HG02884 (cell line): Measurements from ENCODE around the gene VWA1.

Source experiments
- ATAC-seq: cut with Tn5 transposase; IDR thresholded peaks from one replicate; pipeline ENCODE4 v1.9.1; 2021; ENCODE audit warnings: mild to moderate bottlenecking, moderate library complexity; ENCODE audit not compliant: unreplicated experiment

Gene VWA1, protein sequence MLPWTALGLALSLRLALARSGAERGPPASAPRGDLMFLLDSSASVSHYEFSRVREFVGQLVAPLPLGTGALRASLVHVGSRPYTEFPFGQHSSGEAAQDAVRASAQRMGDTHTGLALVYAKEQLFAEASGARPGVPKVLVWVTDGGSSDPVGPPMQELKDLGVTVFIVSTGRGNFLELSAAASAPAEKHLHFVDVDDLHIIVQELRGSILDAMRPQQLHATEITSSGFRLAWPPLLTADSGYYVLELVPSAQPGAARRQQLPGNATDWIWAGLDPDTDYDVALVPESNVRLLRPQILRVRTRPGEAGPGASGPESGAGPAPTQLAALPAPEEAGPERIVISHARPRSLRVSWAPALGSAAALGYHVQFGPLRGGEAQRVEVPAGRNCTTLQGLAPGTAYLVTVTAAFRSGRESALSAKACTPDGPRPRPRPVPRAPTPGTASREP

DNA sequence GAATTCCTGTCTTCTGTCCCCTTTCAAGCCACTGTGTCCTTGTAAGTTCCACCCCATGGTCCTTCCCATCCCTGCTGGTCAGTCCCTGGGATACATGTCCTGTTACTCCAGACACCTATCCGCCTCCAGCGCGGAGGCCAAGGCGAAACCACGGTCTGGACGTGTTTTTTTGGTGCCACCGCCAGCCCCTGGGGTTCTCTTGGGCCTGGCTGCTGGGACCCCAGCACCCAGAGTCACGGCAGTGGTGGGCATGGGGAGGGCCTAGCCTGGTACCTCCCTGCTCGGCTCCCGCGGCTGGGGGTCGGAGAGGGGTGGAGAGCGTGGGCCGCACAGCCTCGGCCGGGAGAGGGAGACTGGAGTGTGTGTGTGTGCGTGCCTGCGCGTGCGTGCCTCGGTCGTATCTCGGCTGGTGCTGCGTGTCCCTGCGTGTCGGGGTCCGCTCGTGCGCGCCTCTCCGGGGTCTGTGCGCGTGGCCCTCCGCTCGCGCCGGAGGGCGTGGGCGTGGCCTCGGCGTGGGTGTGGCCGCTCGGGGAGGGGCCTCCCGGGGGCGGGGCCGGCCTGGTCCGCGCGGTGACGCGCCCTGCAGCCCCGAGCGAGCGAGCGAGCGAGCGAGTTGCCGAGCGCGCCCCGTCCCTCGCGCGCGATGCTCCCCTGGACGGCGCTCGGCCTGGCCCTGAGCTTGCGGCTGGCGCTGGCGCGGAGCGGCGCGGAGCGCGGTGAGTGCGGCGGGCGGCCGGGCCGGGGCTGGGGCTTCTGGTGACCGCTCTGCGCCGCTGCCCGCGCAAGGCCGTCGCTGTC, at the start of gene VWA1:
Gene VWA1 (plus strand): TSS at position 585 of the 798 bp plus-strand sequence. CDS start 59 bp downstream, at position 644.
- ATAC-seq, result no peak

GRCh38 chr1:1385931-1386330, 49.6 kb upstream of the VWA1 start:
- ATAC-seq, result no peak

DNA sequence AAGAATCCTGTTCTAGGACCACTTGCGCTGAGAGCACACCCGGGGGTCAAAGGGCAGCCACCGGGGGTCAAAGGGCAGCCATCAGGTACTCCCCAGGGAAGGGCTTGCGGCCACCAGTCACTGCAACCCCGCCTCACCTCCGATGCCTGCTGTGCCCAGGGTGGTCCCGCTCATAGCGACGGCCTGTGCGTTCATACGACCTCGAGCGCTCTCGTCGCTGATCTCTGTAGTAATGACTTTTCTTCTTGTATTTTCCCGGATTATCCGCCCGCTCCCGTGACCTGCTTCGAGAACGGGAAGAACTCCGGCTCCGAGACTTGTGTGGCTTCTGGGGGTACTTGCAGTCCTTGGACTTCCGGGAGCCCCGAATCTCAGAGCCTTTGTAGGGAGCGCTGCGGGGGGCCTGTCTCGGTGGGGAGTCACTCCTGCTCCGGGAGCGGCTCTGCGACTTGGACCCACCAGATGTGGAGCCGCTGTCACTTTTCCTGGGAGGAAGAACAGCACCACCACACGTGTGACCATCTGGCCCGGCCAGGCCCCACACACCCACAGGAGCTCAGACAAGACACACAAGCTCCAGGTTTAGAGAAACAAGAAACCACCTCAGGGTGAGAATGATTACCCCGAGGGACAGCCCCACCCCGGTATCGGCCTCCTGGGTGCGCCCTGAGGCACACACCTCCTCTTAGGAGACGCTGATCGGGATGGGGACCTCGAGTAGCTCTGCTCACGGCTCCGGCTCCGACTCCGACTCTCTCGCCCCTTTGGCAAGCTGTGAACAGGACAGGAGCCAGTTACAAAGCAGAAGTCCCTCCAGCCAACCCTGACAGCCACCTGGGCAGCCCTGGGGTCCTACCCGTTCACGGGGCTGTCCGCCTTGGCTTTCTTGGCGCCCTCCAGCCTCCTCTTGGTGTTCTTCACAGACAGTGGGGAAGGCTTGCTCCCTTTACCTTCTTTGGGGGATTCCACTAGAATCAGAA, 48.1 kb upstream of the VWA1 start:
- ATAC-seq, result no peak

GRCh38 chr1:1388078-1388472, 47.4 kb upstream of the VWA1 start:
- no peak for ATAC-seq

GRCh38 chr1:1390675-1391074, 44.8 kb upstream of the VWA1 start:
- ATAC-seq, result no peak

DNA sequence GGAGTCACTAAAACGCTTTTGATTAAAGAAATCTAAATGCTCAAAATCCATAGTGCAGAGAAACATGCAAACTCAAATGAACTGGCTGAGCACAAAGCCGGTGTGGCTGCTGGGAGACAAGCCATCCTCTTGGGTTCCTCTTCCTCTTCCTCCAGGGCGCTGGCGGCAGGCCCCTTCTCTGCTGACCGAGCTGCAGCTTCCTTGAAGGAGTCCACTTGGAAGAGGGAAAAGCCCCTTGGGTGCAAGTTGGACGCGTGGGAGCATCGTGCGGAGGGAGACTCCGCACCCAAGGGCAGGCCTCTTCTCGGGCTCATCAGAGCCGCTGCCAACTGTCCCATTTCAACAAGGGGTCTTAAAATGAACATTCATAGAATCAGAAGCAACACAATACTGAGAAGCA, 44.3 kb upstream of the VWA1 start:
- ATAC-seq, result no peak

DNA sequence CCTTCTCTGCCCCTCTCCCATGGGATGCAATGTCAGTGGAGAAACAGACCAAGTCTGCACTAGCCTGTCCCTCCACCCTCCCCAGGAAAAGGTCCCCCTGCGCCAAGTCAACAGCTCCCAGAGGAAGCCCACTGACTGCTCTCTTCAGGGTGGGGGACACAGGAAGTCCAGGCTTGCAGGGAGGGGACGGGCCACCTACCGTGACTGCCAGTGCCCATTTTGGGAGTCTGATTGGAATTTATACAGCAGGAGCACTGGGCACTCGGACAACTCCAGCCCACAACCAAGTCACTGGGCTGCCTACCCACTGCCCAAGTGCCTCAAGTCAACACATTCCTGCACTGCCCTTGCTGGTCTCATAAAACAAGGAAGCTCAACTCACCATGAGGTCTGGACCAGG, 42.5 kb upstream of the VWA1 start:
- no peak for ATAC-seq

- no peak for ATAC-seq
Measured at GRCh38 chr1:1393428-1393827, 42.1 kb upstream of the VWA1 start.

DNA sequence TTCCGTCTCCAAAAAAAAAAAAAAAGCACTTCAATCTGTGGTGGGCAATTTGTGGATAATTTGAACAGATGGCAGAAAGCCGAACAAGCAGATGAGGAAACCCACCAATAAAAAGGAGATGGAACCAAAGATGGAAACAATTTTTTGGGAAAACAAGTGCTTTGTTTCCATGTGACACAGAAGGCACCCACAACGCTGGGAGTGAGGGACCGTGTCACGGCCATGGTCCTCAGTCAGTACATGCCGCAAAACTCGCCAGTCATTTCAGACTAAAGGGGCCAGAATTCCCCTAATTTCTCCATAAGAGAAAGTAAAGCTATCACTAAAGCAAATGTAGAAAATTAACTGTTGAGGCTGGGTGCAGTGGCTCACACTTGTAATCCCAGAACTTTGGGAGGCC, 41.4 kb upstream of the VWA1 start:
- no peak for ATAC-seq

DNA sequence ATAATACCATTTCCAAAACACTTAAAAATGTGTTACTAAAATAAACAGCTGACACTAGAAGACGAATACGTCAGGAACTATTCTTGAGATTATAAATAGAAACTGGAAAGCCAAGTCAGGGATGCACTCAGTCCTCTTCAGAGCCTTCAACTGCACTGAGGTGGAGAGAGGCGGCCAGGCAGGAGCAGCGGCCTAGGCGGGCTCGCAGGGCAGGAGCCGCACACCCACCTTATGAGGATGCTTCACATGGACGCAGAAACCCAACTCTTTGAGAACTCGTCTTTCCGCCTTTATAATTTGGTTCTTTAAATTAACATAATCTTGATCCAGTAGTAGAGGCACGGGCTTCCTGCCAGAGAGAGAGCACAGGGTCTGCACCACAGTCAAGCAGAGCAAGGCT, 40.3 kb upstream of the VWA1 start:
- ATAC-seq, result no peak

GRCh38 chr1:1397839-1398523, 37.5 kb upstream of the VWA1 start:
- no peak for ATAC-seq

DNA sequence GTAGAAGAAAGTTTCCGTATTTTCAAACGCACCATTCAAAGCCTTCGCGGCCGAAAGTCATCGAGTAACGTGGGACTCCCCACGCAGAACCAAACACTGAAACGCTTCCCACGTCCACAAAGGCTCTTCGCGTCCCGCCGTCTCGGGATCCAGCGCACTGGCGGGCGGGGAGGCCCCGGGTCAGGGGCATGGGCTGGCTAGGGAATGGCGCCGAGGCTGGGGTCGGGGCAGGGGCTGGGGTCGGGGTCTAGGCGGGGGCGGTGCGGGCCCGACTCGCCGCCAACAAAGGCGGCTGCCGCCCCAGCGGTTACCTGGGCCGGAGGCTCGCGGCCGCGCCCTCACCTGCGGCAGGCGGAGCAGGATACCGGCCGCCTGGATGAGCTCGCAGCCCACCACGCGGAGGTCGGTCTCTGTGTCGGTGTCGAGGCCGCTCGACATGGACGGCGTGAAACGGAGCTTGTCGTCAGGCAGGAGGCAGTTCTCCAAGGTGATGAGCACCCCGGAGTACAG, 36.8 kb upstream of the VWA1 start:
- peak; percentile 19 for ATAC-seq

GRCh38 chr1:1399187-1399871, 36.2 kb upstream of the VWA1 start, which contains the start of gene CCNL2:
Gene CCNL2 (minus strand): TSS chr1:1399335. CDS start chr1:1399306, 29 bp downstream.
- ATAC-seq, result peak; percentile 93

DNA sequence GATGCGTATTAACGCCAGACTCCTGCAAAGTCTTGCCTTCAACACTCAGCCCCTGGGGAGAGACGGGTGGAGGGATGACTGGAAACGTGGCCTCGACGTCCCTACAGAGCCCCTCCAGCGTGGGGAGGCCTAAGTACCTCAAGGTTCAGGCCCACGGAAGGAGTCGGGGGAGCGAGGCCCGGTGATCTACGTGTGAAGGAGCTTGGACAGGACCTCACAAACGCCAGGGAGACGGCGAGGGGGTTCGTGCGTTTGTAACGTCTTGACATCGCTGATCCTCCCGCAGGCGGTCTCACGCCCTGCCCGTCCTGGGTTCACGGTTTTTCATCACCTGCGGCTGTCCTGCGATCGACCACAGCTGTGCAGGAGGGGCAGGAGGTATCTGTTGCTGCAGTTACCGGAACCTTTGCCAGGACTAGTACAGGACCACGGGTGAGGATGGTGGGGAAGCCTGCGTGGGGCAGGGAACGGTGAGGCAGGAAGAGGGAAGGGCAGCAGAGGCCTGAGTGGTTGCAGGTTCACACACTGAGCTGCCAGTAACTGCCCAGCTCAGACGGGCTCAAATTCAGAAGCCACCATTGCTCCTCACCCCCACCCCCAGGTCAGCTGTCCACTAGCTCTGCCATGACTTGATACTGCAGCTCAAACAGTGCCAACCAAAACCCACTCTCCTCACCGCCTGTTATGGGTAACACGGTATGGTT, 35.5 kb upstream of the VWA1 start:
- ATAC-seq, result no peak

GRCh38 chr1:1400576-1401456, 34.7 kb upstream of the VWA1 start:
- no peak for ATAC-seq

- ATAC-seq, result no peak
Measured at GRCh38 chr1:1401457-1402010, 34.0 kb upstream of the VWA1 start.

GRCh38 chr1:1402072-1402900, 33.2 kb upstream of the VWA1 start:
- ATAC-seq, result no peak
